ENCODE results near the gene ADPRM.
"Not testable (repeated sequence)": the region's sequence is repeated elsewhere in the genome, so short reads cannot be mapped to it uniquely, and the experiment has no call there.

The ADPRM gene

DNA sequence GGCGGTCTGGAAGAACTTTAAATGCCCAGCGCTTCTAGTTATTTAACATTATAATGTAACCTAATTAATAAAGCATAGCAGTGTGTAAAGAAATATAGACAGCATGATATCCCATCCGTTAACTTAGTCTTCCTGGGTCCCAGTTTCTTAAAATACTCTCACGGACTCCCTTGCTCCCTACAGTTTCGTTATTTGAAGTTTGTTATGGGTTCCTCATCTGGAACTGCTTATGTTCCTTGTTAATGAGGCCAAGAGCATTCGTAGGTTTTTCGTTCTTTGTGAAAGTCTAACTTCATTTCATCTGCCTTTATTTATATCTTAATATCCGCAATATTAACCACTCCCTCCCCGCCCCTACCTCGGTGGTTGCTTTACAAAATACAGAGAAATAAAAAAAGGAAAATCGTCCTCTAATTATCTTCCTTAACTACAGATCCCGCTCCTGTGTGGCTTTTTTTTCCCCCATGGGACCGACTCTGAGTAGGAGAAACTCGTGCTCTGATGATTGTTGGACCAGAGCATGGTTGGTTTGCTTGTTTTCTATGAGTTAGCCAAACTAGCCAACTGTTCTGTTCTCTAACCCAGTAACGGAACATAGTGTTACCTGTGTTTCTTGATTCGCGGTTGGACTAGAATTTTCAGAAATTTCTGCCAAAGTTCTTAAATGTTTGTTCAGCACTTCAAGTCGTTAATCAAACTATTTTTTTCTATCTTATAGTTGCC is 863 bp downstream of the ADPRM start:
- DNase-seq = peak in 1 of 51 donors; percentile 6

DNA sequence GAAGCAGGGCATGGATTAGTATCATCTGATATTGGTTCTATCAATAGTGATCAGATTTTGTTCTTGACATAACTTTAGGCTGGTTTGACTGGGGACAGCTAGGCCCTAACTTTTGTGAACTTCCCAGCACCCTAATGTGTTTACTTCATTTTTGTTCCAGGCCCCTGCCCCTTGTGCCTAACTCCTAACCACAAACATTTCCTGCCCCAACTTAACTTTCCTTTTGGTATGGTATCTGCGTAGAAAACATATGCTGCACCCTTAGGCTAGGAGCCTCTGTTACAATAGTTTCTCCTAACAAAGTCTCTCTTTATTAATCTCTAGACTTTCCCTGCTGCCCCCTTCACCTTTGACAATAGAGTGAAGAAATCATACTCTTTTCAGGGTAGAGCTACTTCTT is 2.5 kb downstream of the ADPRM start:
- no peak for DNase-seq

DNA sequence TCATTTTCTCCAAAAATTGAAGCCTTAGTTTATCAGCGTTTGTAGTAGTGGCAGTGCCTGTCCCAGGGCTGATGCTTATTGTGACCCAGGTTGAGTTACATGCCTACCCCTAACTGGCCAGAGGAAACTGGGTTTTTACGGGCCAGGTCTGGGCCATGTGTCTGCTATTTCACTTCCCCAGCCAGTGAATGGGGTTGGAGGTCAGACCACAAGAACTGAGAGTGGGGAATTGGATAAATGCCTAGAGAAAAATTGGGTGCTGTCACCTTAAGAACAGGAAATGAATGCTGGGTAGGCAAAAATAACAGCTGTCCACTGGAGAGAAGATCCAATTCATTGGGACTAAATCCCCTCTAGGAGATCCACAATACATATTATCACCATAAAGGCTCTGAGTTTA is 5.2 kb downstream of the ADPRM start:
- DNase-seq = no peak

DNA sequence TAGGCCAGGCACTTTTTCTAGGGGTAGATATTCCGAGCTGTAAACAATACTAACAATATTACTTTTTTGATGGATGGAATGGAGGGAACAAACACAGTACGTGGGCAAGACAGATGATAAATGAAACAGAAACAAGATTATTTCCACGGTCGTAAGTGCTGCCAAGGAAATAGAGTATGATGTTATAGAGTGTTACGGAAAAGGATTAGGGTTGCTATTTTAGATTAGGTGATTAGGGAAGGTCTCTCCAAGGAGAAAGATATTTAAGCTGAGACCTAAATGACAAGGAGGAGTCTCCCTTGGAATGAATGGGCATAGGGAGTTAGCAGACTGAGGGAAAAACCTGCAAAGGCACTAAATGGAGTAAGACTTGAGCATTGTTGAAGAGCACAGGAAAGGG is 8.3 kb downstream of the ADPRM start:
- no peak for DNase-seq

DNA sequence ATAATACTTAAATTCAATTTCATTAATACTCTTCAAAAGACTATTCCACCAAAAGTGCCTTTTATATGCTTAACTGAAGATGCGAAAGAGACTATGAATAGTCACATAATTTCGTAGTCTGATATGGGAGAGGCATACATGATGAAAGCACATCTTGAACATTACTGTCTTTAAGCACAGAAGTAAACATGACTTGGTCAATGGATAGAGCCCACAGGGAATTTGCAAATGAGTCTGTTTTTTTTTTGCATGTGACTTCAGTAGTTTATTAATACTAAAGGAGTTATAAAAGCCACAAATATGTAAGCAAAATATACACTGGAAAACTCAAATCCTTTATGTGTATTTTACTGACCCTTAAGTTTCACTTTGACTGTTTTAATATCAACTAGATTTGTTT is 15.9 kb downstream of the ADPRM start:
- DNase-seq = no peak

DNA sequence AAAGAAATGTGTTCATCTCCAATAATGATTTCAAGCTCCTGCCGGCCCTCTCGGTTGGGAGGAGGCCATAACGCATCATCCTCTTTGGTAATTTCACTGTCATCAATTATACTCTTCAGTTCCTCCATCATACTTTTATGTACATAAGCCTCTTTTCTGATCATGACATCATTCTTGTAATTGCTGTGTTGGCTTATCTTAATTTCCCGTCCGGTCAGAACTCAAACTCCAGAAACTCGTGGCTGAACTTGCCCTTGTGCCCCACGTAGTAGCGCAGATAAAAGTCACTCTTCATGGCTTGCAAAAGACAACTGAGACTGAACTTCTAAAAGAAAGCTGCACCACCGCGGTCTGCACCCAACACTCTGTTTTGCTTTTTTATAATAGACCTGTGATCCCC is 18.8 kb downstream of the ADPRM start:
- DNase-seq = no peak

DNA sequence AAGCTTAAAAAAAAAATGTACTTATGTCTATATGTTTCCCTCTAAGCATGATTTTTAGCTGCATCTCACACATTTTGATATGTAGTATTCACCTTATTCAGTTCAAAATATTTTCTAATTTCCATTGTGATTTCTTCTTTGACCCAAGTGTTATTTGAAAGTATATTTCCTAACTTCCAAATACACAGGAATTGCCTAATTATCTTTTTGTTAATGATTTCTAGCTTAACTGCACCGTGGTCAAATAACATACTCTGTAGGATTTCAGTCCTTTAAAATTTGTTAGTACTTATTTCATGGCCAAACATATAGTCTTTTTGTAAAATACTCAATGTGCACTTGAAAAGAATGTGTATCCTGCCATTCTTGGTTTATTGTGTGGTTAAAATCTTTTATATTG is 21.2 kb downstream of the ADPRM start:
- no peak for DNase-seq

DNA sequence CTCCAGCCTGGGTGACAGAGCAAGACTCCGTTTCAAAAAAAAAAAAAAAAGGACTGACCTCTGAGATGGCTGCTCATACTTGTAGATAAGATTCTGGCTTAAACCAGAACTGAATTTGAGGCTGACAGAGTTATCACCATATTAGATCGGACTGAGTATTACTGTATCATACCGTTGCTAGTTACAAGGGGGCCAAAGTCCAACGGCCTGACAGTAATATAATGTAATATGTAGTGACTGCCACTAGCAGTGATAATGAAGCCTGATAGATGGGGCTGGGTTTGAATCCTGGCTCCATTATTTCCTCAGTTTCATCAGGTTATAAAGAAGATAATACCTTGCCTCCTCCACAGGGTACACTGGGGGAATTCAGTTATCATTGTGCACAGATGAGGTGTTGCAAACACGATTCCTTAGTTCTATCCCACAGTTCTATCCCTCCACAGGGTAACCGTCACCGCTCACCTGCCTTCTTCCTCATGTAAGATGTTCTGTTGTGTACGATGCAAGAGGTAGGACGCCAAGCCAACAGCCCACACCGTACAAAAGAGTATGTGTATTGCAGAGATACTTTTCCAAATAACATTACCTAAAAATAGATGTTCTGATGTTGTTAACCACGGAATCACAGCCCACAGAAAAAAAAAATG is 27.3 kb downstream of the ADPRM start:
- no peak for DNase-seq

DNA sequence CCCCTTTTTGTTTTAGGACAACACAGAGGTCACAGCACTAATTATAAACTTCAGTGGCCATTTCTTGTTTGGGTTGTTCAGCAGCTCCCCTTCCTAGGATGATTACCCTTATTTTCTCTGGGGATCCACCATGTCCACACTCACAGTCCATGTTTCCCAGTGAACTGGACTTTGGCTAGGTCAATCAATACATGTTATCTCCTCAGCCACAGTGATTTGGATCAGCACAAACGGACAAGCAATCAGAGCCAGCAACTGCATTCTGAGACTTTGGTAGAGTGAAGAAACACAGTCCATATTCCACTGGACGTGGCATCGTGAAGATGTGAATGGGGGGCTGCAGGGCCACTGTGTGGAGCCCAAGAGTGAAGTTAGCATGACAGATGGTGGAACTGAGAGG is 27.9 kb downstream of the ADPRM start:
- DNase-seq = no peak

DNA sequence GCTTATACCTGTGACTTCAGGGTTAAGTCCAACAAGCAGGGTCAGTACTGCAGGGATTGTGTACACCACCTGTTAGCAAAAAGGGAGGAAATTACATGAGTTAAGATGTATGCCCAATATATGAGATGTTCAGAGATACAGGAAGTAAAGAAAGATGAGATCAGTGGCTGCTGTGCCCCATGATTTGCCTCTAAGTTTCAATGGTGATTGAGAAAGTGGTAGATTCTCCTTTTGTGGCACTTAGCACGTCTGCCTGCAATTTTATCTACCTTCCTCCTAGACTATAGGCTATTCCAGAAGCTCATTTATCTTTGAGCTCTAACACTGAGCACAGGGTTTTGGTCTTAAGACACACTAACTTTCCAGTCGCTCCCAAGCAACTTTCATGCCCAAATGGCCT is 28.8 kb downstream of the ADPRM start:
- DNase-seq = no peak

DNA sequence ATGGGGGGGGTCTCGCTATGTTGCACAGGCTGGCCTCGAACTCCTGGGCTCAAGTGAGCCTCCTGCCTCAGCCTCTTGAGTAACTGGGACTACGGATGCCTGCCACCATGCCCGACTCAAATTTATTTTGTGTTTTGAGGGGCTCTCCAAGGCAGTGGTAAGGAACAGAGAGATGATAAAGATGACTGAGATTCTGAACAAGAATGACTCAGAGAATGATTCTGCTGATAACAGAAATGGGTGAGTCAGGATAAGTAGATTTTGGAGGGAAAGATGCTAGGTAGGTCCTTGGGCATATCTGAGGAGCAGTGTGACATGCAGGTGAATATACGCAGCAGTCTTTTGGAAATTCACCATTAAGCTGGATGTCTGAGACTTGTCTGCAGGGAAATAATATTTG is 29.8 kb downstream of the ADPRM start:
- DNase-seq = no peak

DNA sequence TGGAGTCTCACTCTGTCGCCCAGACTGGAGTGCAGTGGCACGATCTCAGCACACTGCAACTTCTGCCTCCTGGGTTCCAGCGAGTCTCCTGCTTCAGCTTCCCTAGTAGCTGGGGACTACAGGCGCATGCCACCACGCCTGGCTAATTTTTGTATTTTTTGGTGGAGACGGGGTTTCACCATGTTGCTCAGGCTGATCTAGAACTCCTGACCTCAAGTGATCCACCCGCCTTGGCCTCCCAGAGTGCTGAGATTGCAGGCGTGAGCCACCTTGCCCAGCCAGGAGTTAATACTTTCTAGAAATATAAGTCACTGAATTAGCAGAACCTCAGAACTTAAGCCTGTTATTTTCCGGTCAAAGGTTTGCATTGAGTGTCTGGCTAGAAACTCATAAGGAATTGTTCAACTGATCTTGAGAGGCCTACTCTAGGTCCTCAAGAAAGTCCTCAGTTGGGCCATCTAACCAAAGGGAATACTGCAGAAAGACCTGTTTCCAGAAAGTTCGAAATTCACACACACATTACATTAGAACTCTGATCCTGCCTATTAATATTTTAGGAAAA is 31.0 kb downstream of the ADPRM start:
- no peak for DNase-seq

DNA sequence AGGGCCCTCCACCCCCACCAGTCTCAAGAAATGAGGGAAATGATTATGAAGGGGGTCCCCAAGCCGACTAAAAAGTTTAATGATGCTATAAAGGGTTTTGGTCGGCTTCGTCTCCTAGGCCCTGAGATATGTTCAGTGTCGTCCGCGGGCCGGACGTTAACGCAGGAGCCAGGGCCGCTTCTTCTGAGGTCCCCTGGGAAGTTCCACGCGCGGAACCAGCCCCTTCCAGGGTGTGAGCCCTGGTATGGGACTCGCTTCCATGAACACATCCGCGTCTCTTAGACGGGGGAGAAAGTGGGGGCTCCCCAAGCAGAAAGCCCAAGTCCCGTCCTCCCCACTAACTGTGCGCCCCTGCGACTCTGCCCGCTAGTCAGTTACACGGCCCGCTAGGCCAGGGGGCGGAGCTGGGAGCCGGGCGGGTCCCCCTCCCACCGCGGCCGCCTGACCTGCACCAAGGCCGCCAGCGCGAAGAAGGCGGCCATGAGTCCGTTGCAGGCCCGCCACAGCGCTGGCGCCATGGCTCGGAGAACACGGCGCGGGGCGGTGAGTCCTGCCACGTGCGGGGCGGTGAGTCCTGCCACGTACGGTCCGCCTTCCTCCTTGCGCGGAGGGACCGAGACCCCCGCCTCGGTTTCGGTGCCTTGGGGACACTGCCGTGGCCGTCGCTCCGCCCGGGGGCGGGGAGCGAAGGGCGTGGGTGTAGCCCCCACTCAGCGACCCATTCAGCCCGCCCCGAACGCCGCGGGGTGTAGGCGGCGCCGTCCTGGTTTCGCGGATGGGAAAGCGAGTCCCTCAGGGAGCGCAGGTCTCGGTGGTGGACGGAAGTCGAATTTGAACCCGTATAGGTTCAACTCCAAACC is 32.2 kb downstream of the ADPRM start, which contains the start of gene TMEM220:
Gene TMEM220 (minus strand): TSS at position 690 of the 860 bp plus-strand sequence. CDS start 172 bp downstream, at position 518.
- DNase-seq = peak in 46 of 51 donors; percentile 14 to 88 (median 66)

DNA sequence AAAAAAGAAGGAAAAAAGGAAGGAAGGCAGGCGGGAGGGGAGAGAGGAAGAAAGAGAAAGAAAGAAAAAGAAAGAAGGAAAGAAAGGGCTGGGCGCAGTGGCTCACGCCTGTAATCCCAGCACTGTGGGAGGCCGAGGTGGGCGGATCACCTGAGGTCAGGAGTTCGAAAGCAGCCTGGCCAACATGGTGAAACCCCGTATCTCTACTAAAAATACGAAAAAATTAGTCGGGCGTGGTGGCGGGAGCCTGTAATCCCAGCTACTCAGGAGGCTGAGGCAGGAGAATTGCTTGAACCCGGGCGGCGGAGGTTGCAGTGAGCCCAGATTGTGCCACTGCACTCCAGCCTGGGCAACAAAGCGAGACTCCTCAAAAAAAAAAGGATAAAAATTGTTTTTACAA is 32.9 kb downstream of the ADPRM start:
- DNase-seq = not testable (repeated sequence)

DNA sequence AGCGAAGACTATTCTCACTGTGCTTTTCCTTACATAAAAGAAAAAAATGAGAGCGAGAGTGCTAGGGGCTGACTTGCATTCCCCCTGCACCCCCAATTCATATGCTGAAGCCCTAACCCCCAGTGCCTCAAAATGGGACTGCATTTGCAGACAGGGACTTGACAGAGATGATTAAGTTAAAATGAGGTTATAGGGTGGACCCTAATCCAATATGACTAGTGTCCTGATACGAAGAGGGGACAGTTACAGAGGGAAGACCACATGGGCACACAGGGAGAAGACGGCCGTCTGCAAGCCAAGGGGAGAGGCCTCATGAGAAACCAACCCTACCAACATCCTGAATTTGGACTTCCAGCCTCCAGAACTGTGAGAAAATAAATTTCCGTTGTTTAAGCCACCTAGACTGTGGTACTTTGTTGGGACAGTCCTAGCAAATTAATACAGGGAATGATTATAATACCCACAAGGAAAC is 34.0 kb downstream of the ADPRM start:
- no peak for DNase-seq

DNA sequence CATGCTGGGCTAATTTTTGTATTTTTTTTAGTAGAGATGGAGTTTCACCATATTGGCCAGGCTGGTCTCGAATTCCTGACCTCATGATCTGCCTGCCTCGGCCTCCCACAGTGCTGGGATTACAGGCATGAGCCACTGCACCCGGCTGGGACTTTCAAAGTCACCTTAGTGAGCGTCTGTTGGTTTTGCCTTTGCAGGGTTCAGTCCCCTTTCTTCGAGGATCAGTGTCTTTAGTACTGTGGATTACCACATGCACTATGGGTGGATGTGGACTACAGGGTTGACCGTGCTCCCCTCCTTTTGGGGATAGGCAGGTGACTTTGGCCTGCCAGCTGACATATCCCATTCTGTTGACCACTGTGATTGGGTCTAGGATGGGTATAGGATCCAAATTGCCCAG is 34.7 kb downstream of the ADPRM start:
- not testable (repeated sequence) for DNase-seq

DNA sequence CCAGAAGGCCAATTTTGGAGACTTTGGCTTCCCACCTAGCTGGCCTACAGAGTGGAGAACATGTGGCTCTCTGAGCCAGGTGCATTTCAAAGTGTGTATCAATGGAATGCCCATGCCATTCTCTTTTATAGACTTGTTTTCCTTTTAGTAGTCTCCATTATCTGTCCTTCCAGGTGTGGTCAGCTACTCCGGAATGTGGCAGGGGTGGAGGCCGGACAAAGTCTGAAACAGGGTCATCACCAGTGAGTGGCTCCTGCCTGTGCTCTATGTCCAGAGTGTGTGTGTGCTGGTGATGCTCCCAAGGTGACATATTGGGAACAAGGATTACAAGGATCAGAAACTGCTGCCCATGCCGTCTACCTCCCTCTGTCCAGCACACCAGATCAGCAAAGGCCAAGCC is 36.3 kb downstream of the ADPRM start:
- DNase-seq = no peak

DNA sequence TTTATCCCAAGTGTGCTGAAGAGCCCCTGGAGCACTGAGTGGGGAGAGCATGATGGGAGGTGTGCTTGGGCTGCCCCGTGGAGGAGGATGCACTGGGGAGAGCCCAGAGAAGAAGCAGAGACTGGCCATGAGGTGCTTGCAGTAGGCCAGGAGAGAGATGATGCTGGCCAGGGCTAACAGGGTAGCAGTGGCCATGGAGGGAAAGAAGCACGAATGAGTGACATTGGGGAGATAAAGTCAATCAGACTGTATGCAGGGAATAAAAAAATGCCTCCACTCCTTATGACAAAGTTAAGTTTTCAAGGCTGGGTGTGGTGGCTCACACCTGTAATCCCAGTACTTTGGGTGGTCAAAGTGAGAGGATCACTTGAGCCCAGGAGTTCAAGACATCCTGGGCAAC is 37.9 kb downstream of the ADPRM start:
- DNase-seq = no peak

DNA sequence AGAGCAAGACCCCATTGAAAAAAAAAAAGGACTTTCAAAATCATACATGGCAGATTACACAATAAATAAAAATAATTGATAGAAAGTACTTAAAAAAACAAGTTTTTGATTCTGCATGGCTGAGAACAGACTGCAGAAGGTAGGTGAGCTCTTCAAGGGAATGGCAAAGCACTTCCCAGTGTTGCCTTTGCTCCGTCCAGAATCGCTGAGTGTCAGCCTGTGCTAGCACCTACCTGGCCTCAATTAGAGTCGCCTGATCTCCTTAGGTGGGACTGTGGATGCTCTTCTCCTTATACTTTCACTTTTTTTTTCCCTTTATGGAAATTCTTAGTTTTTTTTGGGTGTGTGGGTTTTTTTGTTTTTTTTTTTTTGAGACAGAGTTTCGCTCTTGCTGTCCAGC is 38.4 kb downstream of the ADPRM start:
- DNase-seq = no peak

DNA sequence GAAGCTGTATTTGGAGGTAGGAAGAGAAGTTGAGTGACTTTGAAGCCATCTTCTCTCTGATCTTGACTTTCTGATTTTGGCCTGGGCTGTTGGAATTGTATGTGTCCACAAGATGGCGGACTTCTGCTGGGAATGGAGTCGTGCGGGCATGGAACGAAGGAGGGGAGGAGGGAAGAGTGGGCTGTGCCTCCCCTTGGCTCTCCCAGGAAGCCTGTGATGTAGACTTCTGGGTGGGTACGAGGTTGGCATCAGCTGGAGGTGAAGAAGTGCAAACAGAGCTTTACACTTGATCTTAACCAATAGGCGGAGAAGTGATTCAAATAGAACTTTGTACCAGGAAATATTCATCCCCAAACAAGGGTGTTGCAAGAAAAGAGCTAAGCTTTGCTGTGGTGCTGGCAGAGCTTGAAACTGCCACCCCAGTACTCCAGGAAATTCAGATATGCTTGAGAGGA is 39.8 kb downstream of the ADPRM start:
- peak in 36 of 51 donors; percentile 6 to 64 (median 32) for DNase-seq

DNA sequence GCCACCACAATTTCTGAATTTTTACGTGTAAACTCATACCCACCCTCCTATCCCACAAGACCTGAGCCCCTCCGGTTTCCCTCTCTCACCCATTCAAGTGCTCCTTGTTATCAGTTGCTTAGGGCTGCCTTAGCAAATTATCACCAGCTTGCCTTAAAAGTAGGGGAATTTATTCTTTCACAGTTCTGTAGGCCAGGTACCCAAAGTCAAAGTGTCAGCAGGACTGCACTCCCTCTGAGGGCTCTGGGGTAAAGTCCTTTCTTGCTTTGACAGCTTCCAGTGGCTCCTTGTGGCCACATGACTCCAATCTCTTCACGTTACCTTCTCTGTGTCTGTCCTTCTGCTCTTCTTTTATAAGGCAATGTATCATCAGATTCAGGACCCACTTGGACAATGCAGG is 40.3 kb downstream of the ADPRM start:
- no peak for DNase-seq

Measured in hypothalamus (tissue), 51 donors.